HuH-7.5 (cell line): ENCODE results near the gene CYP1B1.
A peak's percentile ranks its signal among the peaks of the same experiment; 100 is the strongest.

ENCODE experiments used
- DNase-seq: peaks from one replicate; pipeline ENCODE4 v3.0.0; 2011; ENCODE audit warnings: low spot score

Gene CYP1B1

DNA sequence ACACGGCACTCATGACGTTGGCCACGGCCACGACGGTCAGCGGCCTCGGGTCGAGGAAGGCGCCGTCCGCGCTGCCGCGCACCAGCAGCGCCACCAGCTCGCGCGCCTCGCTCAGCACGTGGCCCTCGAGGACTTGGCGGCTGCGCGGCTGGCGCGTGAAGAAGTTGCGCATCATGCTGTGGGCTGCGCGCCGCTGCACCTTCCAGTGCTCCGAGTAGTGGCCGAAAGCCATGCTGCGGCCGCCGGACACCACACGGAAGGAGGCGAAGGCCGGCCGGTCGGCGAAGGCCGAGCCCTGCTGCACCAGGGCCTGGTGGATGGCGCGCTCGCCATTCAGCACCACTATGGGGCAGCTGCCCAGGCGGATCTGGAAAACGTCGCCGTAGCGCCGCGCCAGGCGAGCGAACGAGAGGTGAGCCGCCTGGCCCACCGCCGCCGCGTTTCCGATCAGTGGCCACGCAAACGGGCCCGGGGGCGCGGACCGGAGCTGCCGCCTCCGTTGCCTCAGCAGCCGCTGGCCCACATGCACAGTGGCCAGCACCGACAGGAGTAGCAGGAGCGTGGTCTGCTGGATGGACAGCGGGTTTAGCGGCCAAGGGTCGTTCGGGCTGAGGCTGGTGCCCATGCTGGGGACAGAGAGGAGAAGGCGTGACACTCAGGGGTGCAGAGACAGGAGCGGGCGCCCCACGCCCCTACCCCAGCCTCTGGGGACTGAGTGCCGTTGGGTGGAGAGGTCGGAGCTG, 1.0 kb downstream of the CYP1B1 start:
- no peak for DNase-seq

- DNase-seq = no peak
These were observed 1.7 kb downstream of the CYP1B1 start for GRCh38 chr2:38074058-38074763.

DNA sequence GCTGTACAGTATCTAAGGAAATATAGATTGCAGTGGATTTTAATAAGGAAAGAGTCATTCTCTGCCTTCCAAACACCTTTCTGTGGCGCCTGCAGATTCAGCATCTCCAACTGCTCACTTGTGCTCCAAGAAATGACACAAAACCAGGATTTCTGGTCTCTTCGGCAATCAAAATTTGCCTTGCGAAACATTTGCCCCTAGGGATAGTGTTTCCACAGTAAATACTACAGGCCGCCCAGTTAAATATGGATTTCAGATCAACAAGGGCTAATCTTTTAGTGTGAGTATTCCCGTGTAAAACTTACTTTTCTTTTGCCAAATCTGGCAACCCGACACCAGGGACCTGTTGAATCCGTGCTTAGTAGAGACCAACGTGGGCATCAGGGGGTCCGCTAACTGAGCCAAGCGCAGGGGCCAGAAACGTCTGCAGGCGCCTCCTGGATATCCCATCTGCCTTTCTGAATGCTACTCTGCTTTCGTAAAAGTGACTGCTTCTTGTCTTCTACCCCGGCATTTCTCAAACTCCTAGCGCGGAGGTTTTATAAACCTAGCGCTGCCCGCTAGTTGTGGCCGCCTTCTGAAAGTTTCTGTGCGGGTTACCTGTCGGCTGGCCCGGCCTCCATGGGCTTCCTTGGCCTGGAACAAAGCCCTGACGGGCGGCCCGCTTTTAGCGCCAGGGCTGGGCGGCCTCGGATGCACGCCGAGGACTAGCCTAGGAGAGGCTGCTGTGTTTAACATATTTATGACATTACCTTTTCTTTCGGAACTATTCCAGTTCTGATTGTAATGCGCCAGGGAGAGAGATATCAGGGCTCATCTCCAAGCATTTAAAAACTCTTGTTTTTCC, 2.5 kb downstream of the CYP1B1 start:
- DNase-seq = no peak

- no peak for DNase-seq
These were observed 5.5 kb downstream of the CYP1B1 start for GRCh38 chr2:38070438-38070837.

DNA sequence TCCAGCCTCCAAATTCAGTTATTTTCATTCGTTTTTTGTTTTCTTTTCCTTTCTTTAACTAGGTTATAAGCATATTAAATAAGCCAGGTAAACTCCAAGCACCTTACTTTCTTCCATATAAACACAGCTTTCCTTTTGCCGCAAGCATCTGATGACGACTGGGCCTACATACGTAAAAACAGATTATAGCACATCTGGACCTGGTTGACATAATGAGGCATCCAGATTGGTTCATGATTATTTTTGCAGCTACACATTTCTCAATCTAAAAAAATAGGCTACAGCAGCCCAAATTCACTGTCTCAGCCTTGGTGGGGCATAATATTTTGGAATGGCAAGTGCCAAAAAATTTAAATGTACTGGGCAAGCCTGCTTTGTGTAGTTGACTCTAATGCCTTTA, 7.7 kb downstream of the CYP1B1 start:
- DNase-seq = no peak

DNA sequence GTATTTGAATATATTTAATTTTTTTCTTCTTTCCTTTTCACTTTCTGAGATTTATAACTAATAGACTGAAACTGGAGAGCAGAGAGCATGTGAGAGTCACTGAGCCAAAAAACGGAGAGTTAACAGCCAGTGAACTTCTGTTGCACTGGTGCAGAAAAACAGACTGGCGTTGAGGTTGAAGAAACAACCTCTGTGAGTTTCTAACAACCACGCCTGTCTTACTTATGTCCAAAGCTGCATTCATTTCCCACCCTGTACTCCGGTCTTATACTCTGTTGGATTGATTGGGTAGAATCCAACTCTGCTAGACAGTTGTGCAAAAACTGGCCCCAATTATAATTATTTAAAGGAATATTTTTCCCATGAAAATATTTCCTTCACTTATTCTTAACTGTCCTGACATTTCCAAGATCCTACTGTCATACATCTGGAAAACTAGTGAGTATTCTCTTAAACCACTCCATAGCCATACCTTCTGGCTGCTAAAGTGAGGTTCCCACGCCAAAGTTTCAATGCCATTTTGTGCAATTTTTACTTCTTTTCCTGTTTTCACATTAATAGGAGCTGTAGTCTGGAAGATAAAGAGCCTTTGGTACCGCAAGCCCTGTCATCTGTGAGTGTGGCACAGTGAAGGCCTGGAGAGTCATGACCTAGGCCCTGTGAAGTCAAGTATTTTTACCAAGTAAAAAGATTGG, 9.4 kb downstream of the CYP1B1 start:
- no peak for DNase-seq

DNA sequence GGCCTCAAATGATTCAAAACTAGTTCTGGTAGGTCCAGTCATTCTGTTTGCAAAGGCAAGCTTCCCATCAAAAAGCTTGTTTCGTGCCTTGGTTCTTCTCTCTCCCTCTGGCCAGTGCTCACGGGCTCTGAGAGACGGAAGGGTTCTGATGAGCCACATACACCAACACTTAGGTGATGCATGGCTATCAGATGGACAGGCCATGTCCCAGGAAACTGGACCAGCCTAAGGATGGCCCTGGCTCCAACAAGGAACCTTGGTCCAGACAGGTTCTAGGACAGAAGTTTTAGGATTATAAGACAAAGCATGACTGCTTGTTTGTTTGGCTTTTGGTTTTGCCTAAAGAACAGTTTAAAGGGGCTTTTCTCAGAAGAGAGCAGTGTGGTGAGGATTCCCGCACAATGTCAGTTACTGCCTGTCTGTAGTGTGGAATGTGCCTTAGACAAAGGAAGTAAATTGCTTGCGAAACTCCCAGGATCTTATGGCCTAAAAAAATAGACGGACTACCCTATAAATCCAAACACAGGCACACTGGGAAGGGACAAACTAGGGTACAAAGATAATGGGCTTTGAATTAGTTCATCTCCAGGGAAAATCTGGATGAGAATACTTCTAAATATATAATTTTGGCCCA, 10.3 kb downstream of the CYP1B1 start:
- DNase-seq = no peak

DNA sequence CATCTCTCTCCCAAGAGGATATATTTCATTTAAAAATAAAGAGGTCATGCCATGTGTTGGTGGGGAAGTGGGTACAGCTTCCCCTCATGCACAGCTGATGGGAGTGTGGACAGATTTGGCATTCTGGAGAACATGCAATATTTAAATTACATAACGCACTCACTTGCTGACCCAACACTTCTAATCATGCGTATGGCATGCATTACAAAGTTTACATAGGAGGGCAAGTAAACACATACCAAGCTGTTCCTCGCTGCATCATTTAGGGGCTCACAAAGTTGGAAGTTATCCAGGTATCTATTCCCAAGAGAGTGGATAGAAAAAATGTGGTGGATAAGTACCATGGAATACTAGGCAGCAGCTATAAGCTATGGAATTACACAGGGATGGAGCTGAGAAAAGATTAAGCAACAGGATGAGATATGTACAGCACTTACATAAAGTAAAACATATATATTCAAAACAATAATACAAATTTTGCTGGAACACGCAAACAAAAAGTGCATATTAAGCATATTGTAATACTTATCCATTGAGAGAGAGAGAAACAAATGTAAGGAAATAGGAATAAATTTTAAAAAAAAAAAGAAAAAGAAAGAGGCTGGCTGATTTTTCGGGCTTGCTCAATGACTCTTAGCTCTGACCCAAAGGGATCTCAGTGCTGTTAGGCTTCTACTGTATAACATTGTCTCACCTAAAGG, 11.0 kb downstream of the CYP1B1 start:
- no peak for DNase-seq

DNA sequence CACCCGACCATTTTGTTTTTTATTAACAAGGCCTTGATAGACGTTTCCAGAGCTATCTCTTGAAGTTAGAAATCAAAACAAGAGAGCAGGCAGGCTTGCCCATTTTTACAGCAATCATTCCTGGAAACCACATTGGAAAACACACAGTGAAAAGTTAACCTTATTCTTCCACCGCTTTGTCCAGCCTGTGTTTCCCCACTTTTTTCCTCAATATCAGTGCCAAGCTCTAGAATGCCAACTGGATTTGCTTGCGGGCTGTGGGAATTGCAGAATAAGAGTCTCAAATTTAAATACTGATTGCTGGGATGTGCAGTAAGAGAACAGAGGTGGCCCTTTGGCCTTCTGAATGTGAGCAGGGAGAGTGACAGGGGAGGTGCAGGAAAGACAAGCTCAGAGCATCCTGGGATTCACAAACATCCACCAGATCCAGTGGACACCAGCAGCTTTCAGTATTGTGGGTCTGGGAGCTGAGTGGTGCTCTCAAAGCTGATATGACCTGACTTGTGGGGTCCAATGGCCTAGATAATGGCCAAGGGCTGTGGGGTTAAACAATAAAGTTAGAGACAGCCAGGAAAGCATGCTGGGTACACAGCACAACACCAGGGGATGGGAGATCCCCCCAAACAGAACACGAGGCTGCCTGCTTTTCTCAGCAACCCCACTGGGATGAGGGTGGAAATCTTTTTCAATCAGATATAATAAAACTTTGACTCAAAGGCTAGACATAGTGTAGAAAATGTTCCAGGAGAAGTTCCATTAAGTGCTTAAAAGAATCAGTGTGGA, 15.5 kb downstream of the CYP1B1 start:
- no peak for DNase-seq

DNA sequence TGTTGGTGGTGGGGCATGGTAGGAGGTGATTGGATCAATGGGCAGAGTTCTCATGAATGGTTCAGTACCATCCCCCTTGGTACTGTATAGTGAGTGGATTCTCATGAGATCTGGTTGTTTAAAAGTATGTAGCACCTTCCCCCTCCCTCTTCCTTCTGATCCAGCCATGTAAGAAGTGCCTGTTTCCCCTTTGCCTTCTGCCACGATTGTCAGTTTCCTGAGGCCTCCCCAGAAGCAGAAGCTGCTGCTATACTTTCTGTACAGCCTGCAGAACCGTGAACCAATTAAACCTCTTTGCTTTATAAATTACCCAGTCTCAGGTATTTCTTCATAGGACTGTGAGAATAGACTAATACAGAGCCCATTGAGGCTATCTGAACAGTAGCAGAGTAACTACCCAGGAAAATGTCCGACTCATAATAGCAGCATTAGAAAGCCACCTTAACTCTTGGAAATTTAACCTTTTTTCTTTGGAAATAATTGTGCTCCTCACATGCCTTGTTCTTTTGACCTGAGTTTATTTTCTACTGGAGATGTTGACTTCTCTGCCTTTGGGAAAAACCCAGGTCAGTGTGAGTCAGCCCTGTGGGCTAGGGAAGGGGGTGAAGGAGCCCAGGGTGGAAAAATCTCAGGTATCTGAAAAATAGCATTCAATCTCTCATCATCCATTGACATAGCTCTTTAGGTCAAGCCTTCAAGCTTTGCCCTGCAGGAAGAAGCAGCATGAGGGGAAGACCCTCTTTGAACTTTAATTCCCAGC, 18.1 kb downstream of the CYP1B1 start:
- DNase-seq = no peak

DNA sequence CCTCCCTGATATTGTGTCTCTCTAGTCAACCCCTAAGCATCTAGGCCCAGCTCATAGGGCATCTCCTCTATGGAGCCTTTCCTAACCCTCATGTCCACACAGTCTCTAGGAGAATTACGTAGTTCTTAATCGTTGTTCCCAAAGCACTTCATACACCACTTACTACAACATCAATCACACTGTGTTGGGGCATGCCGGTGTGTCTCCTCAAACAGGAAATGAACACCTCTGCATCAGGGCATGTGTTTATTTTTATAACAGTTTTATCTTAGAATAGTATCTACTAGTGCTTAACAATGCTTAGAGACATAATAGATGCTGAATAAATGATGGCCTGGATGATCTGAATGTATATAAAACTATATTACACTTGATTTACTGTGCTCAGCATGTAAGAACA, 19.7 kb downstream of the CYP1B1 start:
- no peak for DNase-seq

DNA sequence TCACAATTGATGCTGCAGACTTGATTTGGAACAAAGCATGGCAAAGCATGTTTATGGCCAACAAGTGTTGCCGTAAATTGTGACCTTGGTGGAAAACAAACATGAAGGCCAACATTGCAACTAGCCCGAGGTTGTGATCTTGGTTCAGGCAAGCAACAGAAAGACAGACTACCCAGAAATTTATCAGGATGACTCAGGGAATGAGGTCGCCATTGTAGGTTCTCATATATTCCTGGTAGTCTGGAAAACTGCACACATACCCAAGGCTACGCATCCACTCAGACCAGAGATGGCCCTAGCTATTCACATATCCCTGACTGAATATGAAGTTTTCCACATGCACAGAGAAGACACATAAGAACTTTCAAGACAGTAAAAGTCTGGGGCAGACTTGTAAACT, 30.1 kb downstream of the CYP1B1 start:
- no peak for DNase-seq

DNA sequence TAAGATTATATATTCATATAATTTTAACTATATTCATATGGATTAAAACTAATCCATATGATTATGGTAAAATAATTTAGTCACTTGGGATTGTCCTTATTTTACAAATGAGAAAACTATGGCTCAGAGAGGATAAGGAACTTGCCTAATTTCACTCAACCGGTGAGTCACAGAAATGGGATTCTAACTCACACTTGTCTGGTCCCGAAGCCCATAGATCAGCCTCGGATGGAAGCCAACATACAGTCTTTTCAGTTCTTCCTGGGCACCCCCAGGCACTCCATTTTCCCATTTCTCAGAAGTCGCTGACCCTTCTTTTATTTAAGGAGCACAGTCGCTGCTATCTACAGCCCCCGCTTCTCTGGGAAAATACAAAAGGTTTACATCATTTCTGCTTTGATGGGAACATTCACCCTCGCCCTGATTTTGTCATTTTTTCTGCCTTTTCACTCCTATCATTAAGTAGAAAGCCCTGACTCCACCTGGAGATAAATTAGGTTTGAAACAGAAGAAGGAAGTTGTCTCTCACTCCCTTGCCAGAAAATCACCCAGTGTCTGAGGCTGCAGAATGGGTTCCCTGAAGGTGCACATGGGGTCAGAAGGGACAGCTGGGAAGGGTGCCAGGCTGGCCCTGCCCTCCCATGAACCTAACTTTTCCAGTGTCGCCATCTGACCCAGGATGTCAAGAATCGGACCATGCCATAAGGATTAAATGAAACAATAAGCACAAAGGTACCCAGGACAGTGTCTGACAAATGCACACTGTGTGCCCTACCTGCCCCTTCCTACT, 36.6 kb downstream of the CYP1B1 start:
- DNase-seq = no peak

DNA sequence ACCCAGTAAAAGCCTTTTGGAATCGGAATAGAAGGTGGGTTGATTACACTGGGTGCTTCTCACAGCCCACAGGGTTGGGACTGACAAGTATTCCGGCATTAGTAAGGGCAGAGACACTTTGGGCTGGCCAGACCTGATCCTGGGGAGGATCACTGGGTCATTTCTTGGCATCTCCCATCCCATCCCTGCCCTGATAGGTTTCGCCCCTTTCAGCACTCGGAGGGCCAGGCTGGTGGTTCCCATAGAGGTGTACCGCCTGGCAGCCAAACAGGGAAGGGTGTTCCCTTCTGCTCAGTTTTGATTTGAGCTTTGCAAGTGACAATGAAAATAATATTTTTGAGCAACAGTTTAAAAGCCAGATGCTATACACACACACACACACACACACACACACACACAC, 37.3 kb downstream of the CYP1B1 start:
- no peak for DNase-seq

DNA sequence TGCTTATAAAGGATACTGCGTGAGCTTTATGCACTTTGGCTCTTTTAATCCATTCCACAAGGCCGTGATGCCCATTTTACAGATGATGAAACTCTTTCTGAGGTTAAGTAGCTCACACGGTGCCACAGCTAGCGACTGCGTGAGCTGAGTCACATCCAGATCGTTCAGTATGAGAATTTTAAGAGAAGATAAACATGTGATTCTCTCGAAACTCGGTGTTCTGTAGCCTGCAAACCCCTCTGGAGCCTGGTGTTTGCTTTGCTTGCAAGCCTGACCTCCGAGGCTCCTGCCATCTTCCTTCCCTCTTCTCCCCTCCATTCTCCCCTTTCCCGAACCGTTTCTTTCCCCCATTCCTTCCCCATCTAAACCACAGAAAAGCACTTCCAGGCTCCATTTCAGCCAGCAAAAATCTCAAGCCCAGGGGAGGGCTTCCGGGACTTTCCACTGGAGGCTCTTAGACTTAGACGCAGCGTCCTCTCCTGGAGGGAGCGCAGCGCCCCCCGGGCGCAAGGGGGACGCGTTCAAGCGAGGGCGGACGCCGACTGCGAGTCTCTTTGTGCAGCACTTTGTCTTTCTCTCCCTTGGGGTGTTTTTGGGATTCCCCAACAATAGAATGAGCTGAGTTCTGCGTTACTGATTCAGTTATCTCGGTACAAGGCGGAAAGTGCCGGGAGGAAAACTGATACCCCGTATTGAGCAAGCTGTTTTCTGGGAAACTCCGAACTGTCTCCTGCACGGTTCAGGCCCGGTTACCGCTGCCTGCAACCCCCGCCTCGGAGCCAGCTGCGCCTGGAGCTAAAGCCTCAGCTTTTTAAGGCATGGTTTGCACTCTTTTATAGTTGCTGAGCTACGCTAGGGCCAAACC, 38.0 kb downstream of the CYP1B1 start:
- peak; percentile 20 for DNase-seq

DNA sequence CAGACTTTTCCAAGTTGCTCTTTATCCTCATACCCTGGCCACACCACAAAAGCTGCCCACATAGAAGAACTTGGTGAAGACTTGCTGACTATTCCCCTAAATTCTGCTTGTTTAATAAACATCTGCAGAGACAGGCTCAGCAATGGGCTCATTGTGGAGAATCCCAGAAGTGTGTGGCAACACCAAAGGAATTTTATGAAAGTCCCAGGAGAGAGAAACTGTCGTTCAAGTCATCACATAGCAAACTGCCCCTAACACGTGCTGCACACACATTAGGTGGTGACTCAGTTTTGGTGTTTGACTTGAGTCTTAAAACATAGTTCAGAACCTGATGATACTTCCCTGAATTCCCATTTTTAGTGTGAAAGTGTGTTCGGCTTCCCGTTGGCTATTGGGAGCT, 38.6 kb downstream of the CYP1B1 start:
- no peak for DNase-seq

GRCh38 chr2:38035968-38036367, 40.0 kb downstream of the CYP1B1 start:
- DNase-seq = no peak

GRCh38 chr2:38033646-38034045, 42.3 kb downstream of the CYP1B1 start:
- no peak for DNase-seq
